Neural cell (in vitro differentiated cells): Measurements from ENCODE around the gene DHX16.

ENCODE experiments used
- EP300 ChIP-seq: fragments of 450-650 bp; conservative IDR thresholded peaks from 2 replicates; pipeline ENCODE4 v1.6.1; 2014; ENCODE audit warnings: antibody characterized with exemption, mild to moderate bottlenecking, moderate library complexity; ENCODE audit not compliant: poor library complexity, severe bottlenecking
- EZH2 ChIP-seq: fragments of 200-600, 300-800 bp; shearing (Covaris generic), sonication (generic); IDR thresholded peaks from 2 replicates; pipeline ENCODE4 v1.6.1; 2014; ENCODE audit warnings: antibody characterized with exemption, low read length, borderline replicate concordance, mild to moderate bottlenecking; ENCODE audit not compliant: insufficient read depth, poor library complexity, severe bottlenecking
- POLR2AphosphoS5 ChIP-seq: IDR thresholded peaks from 2 replicates; pipeline ENCODE4 v1.6.1; 2012
- RAD21 ChIP-seq: fragments of 450-650 bp; conservative IDR thresholded peaks from 2 replicates; pipeline ENCODE4 v1.6.1; 2014; ENCODE audit warnings: antibody characterized with exemption, mild to moderate bottlenecking, moderate library complexity
- SMC3 ChIP-seq: fragments of 450-650 bp; conservative IDR thresholded peaks from 2 replicates; pipeline ENCODE4 v1.6.1; 2014; ENCODE audit warnings: antibody characterized with exemption, mild to moderate bottlenecking, moderate library complexity; ENCODE audit not compliant: poor library complexity
- TF ChIP-seq, protein P1 (sequence below): fragments of 450-650 bp; IDR thresholded peaks from 2 replicates; pipeline ENCODE4 v1.5.1; 2014; ENCODE audit warnings: antibody characterized with exemption, mild to moderate bottlenecking, moderate library complexity; ENCODE audit not compliant: poor library complexity, severe bottlenecking
- TF ChIP-seq, protein P2 (sequence below): IDR thresholded peaks from 2 replicates; pipeline ENCODE4 v1.6.1; 2012; ENCODE audit warnings: borderline replicate concordance

DNA sequence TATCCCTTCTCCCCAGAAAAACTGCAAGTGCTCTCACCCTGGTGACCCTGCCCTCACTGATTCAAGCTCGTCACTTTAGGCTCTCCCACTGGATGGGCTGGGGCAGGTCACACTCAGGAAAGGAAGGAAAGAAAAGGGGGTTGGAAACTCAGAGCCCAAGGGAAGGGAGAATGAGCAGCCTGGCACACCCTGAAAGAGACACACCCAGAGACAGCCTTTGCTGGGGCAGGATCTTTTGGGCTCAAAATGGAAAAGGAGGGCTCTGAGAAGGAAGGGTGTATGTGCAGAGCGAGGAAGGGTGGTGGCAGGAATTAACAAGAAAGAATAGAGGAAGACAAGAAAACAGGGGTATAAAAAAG, 11.2 kb upstream of the DHX16 start:
- TF ChIP-seq, protein P1, sequence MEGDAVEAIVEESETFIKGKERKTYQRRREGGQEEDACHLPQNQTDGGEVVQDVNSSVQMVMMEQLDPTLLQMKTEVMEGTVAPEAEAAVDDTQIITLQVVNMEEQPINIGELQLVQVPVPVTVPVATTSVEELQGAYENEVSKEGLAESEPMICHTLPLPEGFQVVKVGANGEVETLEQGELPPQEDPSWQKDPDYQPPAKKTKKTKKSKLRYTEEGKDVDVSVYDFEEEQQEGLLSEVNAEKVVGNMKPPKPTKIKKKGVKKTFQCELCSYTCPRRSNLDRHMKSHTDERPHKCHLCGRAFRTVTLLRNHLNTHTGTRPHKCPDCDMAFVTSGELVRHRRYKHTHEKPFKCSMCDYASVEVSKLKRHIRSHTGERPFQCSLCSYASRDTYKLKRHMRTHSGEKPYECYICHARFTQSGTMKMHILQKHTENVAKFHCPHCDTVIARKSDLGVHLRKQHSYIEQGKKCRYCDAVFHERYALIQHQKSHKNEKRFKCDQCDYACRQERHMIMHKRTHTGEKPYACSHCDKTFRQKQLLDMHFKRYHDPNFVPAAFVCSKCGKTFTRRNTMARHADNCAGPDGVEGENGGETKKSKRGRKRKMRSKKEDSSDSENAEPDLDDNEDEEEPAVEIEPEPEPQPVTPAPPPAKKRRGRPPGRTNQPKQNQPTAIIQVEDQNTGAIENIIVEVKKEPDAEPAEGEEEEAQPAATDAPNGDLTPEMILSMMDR, result no peak
- TF ChIP-seq POLR2AphosphoS5 (no peak), RAD21 (no peak), EP300 (no peak), EZH2 (no peak), SMC3 (no peak)
- TF ChIP-seq, protein P2, sequence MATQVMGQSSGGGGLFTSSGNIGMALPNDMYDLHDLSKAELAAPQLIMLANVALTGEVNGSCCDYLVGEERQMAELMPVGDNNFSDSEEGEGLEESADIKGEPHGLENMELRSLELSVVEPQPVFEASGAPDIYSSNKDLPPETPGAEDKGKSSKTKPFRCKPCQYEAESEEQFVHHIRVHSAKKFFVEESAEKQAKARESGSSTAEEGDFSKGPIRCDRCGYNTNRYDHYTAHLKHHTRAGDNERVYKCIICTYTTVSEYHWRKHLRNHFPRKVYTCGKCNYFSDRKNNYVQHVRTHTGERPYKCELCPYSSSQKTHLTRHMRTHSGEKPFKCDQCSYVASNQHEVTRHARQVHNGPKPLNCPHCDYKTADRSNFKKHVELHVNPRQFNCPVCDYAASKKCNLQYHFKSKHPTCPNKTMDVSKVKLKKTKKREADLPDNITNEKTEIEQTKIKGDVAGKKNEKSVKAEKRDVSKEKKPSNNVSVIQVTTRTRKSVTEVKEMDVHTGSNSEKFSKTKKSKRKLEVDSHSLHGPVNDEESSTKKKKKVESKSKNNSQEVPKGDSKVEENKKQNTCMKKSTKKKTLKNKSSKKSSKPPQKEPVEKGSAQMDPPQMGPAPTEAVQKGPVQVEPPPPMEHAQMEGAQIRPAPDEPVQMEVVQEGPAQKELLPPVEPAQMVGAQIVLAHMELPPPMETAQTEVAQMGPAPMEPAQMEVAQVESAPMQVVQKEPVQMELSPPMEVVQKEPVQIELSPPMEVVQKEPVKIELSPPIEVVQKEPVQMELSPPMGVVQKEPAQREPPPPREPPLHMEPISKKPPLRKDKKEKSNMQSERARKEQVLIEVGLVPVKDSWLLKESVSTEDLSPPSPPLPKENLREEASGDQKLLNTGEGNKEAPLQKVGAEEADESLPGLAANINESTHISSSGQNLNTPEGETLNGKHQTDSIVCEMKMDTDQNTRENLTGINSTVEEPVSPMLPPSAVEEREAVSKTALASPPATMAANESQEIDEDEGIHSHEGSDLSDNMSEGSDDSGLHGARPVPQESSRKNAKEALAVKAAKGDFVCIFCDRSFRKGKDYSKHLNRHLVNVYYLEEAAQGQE, result no peak
